Hindlimb muscle (tissue), 1 donor: Measurements from ENCODE around the gene PATZ1. TPM values are rescaled to one million over a fixed set of nuclear protein-coding genes. Genes with fewer than 3 reads are reported as not detected.

Source experiments
- DNase-seq: peaks from one replicate; pipeline ENCODE4 v3.0.0-alpha.2; 2013
- polyA plus RNA-seq: library from polyadenylated mRNA; unstranded; fragments of 120-200 nt; gene quantifications from one replicate; pipeline ENCODE4 v1.2.1, GENCODE V29; 2013; ENCODE audit not compliant: insufficient read length

The PATZ1 gene
- polyA plus RNA-seq, 1 donor: 27.5 TPM

DNA sequence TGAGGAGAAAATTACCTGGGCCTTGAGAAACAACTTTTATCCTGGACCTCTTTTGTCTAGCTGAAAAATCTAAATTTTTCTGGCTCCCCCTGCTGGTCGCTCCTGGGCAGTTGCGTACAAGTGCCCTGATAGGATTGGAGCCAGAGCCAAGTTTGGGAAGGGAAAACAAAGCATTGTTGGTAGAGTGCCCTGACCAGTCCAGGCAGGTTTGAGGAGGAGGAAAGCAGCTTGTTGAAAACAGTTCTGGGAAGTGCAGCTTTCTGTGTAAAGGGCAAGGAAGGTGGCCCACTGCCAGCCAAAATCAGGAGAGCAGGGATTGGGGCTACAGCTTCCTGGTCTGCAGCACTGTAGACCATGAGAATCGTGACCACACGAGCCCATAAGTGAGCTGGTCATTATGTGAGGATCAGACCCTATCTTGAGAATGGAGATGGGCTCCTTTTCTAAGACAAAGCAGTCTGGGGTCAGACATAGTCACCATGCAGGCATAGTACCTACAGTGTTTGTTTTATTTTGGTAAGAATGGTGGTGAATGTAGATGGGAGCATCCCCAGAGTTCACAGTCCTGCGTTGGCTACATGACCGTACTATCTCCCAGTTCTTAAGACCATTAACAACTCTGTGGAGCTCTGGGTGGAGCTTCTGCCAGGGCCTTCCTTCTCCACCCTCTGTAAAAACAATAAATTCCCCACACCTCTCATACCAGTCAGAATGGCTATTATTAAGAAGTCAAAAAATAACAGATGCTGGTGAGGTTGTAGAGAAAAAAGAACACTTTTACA lies 32.6 kb downstream of the PATZ1 start:
- peak; percentile 40 for DNase-seq

DNA sequence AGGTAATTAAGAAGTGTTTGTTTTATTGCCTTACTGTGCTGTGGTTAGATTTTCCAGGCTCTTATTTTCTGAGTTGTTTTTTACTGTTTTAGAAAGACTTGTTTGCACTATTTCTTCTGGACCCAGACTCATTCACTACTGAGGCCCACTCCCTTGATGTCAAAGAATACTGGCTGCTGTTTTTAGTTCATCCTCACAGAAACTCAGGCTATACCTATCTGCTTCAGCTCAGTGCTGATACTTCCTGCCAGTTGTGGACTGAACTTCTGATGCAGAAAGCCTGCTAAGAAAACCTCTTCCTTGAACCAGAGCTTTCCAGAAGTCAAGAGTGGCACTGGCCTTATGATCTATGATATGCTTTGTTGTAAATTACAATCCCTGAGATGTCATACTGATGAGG lies 38.0 kb downstream of the PATZ1 start:
- DNase-seq: no peak

DNA sequence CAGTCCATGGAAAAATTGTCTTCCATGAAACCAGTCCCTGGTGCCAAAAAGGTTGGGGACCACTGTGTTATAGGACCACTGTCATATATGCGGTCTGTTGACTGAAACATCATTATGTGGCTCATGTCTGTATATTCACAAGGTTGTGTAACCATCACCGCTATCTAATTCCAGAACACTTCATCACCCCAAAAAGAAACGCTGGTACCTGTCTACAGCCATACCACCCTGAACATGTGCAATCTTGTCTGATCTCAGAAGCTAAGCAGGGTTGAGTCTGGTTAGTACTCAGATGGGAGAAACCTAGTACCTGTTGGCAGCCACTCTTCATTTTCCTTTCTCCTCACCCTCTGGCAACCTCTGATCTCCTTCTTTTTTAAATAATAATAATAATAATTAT lies 41.0 kb downstream of the PATZ1 start:
- no peak for DNase-seq

GRCh38 chr22:31302537-31302936 lies 43.6 kb downstream of the PATZ1 start:
- DNase-seq: no peak

GRCh38 chr22:31302006-31302405 lies 44.1 kb downstream of the PATZ1 start:
- DNase-seq: no peak

GRCh38 chr22:31300896-31301295 lies 45.2 kb downstream of the PATZ1 start:
- no peak for DNase-seq

- no peak for DNase-seq
Measured at GRCh38 chr22:31295831-31296657, 50.1 kb downstream of the PATZ1 start.

GRCh38 chr22:31295360-31295759 lies 50.8 kb downstream of the PATZ1 start:
- no peak for DNase-seq

DNA sequence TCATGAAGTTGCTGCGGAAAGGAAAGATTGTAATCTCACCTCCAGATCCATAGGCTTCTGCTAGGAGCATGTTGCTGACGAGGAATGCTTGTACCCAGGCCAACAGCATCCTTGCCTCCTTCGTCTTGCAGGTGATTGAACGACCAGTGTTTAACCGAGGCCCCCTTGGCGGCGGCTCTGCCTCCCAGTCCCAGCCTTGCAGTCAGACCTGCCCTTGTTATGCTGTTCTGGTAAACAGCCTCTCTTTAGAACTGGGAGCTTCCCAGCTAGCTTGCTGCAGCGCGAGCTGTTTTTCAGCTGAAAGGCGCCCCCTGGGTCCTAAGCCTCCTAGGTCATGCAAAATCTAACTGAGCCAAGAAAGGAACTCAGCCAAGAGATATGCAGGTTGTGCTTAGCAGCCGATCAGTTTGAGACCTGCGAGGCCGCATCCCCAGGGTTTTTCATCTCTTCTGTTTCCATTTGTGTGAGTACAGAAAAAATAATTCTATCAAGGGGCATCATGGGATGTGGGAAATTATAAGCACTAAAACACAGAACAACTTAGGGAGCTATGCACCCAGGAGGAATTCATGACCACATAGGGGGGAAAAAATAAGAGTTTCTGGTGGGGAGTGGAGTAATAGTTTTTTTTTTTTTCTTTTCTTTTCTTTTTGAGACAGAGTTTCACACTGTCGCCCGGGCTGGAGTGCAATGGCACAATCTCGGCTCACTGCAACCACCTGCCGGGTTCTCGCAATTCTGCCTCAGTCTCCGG lies 53.7 kb downstream of the PATZ1 start, which contains the start of gene PIK3IP1:
Gene PIK3IP1, minus strand, starts transcription at position 253 of the 754 bp plus-strand sequence. Its CDS starts 144 bp downstream, at position 109.
- DNase-seq: peak; percentile 70

DNA sequence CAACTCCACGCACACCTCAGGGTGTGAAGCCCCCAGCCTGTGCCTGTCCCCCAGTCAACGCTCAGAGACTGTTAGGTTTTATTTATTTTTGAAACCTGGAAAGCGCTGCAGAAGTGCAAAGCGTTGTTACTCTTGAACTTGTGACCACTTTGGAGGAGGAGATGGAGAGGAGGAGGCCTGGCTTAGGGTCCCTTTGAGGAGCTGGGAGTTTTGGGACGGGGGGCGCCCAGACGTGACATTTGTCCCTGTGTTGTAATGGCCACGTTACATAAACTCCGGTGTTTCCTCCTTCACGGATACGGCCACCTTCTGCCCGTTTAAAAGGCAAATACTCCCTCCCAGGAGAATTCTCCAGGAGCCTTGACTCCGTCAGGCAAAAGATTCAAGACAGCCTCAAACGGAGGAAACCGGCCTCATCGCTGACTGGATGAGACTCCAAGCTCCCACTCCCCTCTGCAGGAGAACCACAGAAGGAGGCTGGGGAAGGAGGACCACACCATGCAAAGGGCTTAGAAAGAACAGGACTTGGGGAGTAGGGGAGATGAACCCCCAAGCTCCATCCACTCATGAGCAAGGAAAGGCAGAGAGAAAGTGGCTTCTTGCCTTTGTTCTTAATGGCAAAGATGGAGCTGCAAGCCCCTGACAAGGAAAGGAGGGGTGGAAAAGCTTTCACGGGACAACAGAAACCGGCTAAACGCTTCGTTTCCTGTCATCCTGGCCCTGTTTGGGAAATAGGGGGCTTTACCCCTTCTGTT lies 54.5 kb downstream of the PATZ1 start:
- peak; percentile 10 for DNase-seq

- peak; percentile 91 for DNase-seq
Measured at GRCh38 chr22:31290494-31291471, 55.4 kb downstream of the PATZ1 start.

DNA sequence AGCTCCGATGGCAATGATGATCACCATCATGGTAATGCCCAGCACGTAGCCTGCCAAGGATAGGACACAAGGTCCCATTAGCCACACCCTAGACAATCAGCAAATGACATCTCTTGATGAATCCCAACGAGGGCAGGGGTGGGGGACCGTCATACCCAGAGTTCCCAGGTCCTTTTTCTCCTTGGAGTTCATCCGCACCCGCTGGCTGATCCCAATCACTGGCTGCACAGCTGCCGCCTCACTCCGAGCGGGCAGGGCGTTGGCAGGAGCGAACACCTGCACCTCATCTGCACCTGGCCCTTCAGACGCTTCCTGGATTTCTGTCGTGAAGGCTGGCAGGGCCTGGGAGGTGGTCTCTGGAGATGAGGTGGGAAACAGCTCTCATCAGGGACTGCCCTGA lies 56.8 kb downstream of the PATZ1 start:
- no peak for DNase-seq

DNA sequence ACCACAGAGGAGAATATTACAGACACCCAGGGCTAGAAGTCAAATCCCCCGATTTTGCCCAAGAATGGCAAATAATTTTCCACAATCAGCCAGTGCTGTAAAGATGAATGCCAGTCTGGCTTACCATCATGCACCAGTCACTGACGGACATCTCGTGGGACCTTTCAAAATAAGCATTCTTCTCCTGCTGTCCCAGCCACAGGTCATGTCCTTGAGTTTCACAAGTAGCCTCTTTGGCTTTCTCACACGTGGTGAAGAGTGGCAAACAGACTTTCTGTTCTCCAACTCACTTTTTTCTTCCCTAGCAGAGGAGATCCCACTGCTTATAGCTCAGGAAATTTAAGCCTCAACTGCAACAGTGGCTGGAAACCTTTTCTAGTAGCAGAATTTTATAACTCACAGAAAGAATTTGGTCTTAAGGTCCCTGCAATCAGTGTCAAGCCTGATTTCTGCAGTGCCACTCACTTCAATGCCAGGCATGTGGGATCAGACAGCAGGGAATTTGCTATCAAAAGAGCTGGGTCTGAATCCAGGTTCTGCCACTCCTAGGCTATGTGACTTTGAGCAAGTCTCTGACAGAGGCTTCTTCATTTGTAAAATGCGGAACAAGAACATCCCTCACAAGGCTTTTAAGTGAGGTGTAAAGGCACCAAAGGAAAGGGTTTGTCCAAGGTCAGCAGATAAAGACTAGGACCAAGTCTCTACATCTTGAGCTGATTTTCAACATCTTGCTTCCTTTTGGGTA lies 57.5 kb downstream of the PATZ1 start:
- DNase-seq: no peak

GRCh38 chr22:31287818-31288495 lies 58.2 kb downstream of the PATZ1 start:
- DNase-seq: no peak

DNA sequence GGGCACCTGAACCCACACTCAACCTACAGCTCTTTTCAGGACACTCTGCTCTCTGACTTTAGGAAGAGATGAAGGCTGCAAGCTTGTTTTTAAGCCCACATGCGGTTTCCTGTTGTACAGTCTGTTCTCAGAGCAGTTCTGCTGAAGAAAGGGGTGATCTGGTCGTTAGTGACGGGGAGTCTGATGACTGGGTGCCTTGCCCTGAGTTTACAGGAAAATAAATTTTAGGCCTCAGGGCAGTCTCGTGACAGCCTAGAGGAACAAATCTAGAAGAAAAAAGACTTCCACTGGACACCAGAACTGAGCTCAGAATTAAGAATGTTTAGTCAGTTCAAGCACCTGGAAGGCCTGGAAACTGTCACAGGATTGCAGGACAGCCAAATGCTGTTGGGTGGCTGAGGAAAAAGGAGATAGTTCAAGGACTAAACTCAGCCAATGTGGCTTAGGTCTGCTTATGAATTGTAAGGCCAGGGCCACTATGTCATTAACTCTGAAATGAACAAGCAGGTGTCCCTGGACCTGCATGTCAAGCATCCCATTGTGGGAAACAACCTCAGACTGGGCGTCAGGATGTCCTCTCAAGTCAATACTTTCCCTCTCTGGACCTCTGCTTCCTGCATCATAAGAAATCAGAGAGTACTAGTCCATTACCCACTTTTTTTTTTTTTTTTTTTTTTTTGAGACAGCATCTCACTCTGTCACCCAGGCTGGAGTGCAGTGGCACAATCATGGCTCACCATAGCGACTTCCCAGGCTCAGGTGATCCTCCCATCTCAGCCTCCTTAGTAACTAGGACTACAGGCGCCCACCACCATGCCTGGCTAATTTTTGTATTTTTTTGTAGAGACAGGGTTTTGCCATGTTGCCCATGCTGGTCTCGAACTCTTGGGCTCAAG lies 59.5 kb downstream of the PATZ1 start:
- DNase-seq: no peak

DNA sequence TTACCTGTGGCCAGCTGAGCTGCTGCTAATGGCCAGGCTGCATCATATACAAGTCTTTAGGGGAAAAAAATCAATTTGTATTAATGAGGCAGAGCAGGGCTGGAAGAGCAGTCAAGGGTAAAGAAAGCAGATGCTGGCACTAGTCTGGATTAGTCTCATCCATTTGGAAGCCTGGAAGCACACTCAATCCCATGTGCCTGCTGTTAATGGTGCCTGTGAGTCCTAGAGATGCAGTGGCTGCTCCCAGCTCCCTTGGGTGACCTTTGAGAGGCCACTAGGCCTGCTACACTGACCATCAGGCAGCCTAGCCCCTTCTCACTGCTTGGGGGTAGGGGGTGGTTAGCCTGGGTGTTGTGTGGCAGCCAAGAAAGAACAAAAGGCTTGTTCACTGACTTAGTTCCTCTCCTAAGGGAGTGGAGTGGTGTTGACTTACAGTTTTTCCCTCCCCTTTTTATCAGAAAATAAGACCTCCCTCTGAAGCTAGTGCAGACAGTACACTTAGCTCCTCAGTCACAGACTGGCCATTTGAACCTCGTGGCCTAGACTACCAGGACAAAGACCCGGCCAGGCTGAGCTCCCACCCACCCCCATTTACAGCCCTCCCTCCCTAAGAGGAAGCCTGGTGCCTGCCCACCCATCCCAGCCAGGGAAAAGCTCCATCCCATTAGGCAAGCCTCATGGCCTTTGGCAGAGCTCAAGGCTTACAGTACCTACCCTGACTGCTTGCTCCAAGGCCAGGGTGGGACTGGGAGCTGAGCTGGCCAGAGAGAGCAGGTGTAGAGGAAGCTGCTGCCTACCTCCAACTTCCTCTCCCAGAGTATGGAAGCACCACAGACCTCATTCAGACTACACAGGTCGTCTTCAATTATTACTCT lies 61.6 kb downstream of the PATZ1 start:
- DNase-seq: no peak

DNA sequence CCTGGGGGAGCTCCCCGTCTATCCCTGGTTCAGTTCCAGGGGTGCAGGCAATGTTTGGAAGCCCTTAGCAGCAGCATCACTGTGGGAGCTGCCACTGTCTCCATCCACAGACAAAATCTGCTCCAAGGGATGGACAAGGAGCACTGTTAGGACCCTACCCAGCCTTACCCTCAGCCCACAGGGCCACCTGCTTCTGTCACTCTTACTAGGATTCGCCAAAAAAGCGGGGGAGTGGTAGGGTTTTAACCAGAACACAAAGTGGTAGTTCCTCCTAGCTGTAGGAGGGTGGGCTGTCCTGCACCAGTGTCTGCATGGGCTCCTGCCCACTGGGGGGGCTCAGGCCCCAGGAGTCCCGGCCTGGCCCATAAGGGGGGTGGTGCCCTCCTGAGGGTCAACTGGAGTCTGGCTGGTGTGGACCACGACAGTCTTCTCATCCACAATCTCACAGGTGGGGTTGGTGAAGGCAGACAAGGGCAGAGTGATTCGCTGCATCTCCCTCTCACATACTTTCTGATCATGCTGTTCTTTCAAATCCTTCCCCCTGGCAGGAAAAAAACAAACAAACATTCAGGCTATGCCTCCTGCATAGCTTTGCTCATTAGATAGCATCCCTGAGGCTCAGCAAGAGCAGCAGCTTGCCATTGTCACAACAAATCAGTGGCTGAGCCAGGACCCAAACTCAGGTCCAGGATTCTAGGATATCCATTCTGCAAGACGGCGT lies 63.2 kb downstream of the PATZ1 start:
- no peak for DNase-seq
